Measurements from ENCODE around the gene APOL2.
"Not testable (repeated sequence)": the region's sequence is repeated elsewhere in the genome, so short reads cannot be mapped to it uniquely, and the experiment has no call there.

The APOL2 gene

GRCh38 chr22:36277482-36278291 lies 38.4 kb upstream of the APOL2 start:
- H3K27ac Mint-ChIP-seq, result no peak overlapping the region
- no peaks in the 10 kb centered on the region for H3K9me3 Mint-ChIP-seq
- peaks cover 1% of the 10 kb centered on the region for H3K27me3 Mint-ChIP-seq
- peaks cover 28% of the 10 kb centered on the region for H3K36me3 Mint-ChIP-seq (ENCODE audit: low read depth)
- peaks cover 44% of the 10 kb centered on the region for H3K4me1 Mint-ChIP-seq (ENCODE audit: low read depth)
- no peak overlapping the region for H3K4me3 Mint-ChIP-seq
- intact Hi-C loops (cut with micrococcal nuclease), result loop anchor here (5.0 kb wide), 1 partner anchor 80 kb away; no protein-coding TSS in a partner anchor

GRCh38 chr22:36274531-36274930 lies 35.2 kb upstream of the APOL2 start:
- Mint-ChIP-seq H3K4me1 (ENCODE audit: low read depth) (peaks cover 21% of the 10 kb centered on the region), H3K4me3 (no peak overlapping the region), H3K27ac (peak overlapping the region; percentile 5), H3K27me3 (peaks cover 14% of the 10 kb centered on the region), H3K36me3 (ENCODE audit: low read depth) (no peaks in the 10 kb centered on the region), H3K9me3 (no peaks in the 10 kb centered on the region)
- intact Hi-C loops (cut with micrococcal nuclease), result no loop called here

- H3K4me3 Mint-ChIP-seq; H3K9me3 Mint-ChIP-seq; H3K27ac Mint-ChIP-seq; H3K36me3 Mint-ChIP-seq (ENCODE audit: low read depth); intact Hi-C loops (cut with micrococcal nuclease); H3K4me1 Mint-ChIP-seq (ENCODE audit: low read depth): not testable (repeated sequence)
- H3K27me3 Mint-ChIP-seq, result peaks cover 15% of the 10 kb centered on the region
Measured at GRCh38 chr22:36271951-36272350, 32.6 kb upstream of the APOL2 start.

GRCh38 chr22:36271231-36271630 lies 31.9 kb upstream of the APOL2 start:
- H3K4me3 Mint-ChIP-seq; H3K27ac Mint-ChIP-seq; H3K9me3 Mint-ChIP-seq; intact Hi-C loops (cut with micrococcal nuclease); H3K4me1 Mint-ChIP-seq (ENCODE audit: low read depth): not testable (repeated sequence)
- H3K36me3 Mint-ChIP-seq (ENCODE audit: low read depth), result peaks cover 17% of the 10 kb centered on the region
- H3K27me3 Mint-ChIP-seq, result peaks cover 15% of the 10 kb centered on the region

- peaks cover 46% of the 10 kb centered on the region for H3K36me3 Mint-ChIP-seq (ENCODE audit: low read depth)
- no peaks in the 10 kb centered on the region for H3K9me3 Mint-ChIP-seq
- H3K27me3 Mint-ChIP-seq, result peaks cover 13% of the 10 kb centered on the region
- H3K4me3 Mint-ChIP-seq, result no peak overlapping the region
- intact Hi-C loops (cut with micrococcal nuclease), result no loop called here
- no peak overlapping the region for H3K27ac Mint-ChIP-seq
- H3K4me1 Mint-ChIP-seq (ENCODE audit: low read depth), result peaks cover 10% of the 10 kb centered on the region
Measured at GRCh38 chr22:36267896-36268485, 28.7 kb upstream of the APOL2 start.

GRCh38 chr22:36267058-36267457 lies 27.7 kb upstream of the APOL2 start:
- no peaks in the 10 kb centered on the region for H3K9me3 Mint-ChIP-seq
- peaks cover 55% of the 10 kb centered on the region for H3K36me3 Mint-ChIP-seq (ENCODE audit: low read depth)
- H3K27me3 Mint-ChIP-seq, result peaks cover 13% of the 10 kb centered on the region
- intact Hi-C loops (cut with micrococcal nuclease), result no loop called here
- H3K4me1 Mint-ChIP-seq (ENCODE audit: low read depth), result peaks cover 10% of the 10 kb centered on the region
- H3K27ac Mint-ChIP-seq, result no peak overlapping the region
- no peak overlapping the region for H3K4me3 Mint-ChIP-seq

GRCh38 chr22:36263886-36264664 lies 24.7 kb upstream of the APOL2 start:
- intact Hi-C loops (cut with micrococcal nuclease); H3K27me3 Mint-ChIP-seq; H3K9me3 Mint-ChIP-seq; H3K4me3 Mint-ChIP-seq; H3K27ac Mint-ChIP-seq: not testable (repeated sequence)
- H3K4me1 Mint-ChIP-seq (ENCODE audit: low read depth), result peaks cover 16% of the 10 kb centered on the region
- peaks cover 80% of the 10 kb centered on the region for H3K36me3 Mint-ChIP-seq (ENCODE audit: low read depth)

GRCh38 chr22:36263216-36263673 lies 23.9 kb upstream of the APOL2 start:
- H3K27me3 Mint-ChIP-seq, result not testable (repeated sequence)
- peaks cover 24% of the 10 kb centered on the region for H3K4me1 Mint-ChIP-seq (ENCODE audit: low read depth)

GRCh38 chr22:36262307-36262706 lies 23.0 kb upstream of the APOL2 start:
- intact Hi-C loops (cut with micrococcal nuclease); H3K4me3 Mint-ChIP-seq; H3K27me3 Mint-ChIP-seq; H3K9me3 Mint-ChIP-seq; H3K27ac Mint-ChIP-seq: not testable (repeated sequence)
- peaks cover 31% of the 10 kb centered on the region for H3K4me1 Mint-ChIP-seq (ENCODE audit: low read depth)
- H3K36me3 Mint-ChIP-seq (ENCODE audit: low read depth), result peaks cover 91% of the 10 kb centered on the region

More at GRCh38 chr22:36263216-36263673, 23.9 kb upstream of the APOL2 start:
- H3K27ac Mint-ChIP-seq; H3K4me3 Mint-ChIP-seq; intact Hi-C loops (cut with micrococcal nuclease); H3K9me3 Mint-ChIP-seq: not testable (repeated sequence)
- peaks cover 88% of the 10 kb centered on the region for H3K36me3 Mint-ChIP-seq (ENCODE audit: low read depth)

- Mint-ChIP-seq H3K4me1 (ENCODE audit: low read depth) (peaks cover 31% of the 10 kb centered on the region), H3K36me3 (ENCODE audit: low read depth) (peaks cover 91% of the 10 kb centered on the region)
- H3K27me3 Mint-ChIP-seq; intact Hi-C loops (cut with micrococcal nuclease); H3K4me3 Mint-ChIP-seq; H3K27ac Mint-ChIP-seq; H3K9me3 Mint-ChIP-seq: not testable (repeated sequence)
Measured at GRCh38 chr22:36261675-36262074, 22.3 kb upstream of the APOL2 start.

GRCh38 chr22:36259615-36260300 lies 20.4 kb upstream of the APOL2 start:
- Mint-ChIP-seq H3K4me3 (no peak overlapping the region), H3K27ac (peak overlapping the region; percentile 60), H3K4me1 (ENCODE audit: low read depth) (peaks cover 50% of the 10 kb centered on the region), H3K36me3 (ENCODE audit: low read depth) (peaks cover 74% of the 10 kb centered on the region), H3K27me3 (no peaks in the 10 kb centered on the region), H3K9me3 (no peaks in the 10 kb centered on the region)
- intact Hi-C loops (cut with micrococcal nuclease), result no loop called here

GRCh38 chr22:36258701-36259614 lies 19.6 kb upstream of the APOL2 start:
- H3K36me3 Mint-ChIP-seq (ENCODE audit: low read depth), result peaks cover 70% of the 10 kb centered on the region
- H3K4me3 Mint-ChIP-seq, result no peak overlapping the region
- no peaks in the 10 kb centered on the region for H3K9me3 Mint-ChIP-seq
- peak overlapping the region; percentile 60 for H3K27ac Mint-ChIP-seq
- H3K27me3 Mint-ChIP-seq, result no peaks in the 10 kb centered on the region
- intact Hi-C loops (cut with micrococcal nuclease), result no loop called here
- peaks cover 58% of the 10 kb centered on the region for H3K4me1 Mint-ChIP-seq (ENCODE audit: low read depth)
